Measurements from ENCODE around the gene GNG4.

DNA sequence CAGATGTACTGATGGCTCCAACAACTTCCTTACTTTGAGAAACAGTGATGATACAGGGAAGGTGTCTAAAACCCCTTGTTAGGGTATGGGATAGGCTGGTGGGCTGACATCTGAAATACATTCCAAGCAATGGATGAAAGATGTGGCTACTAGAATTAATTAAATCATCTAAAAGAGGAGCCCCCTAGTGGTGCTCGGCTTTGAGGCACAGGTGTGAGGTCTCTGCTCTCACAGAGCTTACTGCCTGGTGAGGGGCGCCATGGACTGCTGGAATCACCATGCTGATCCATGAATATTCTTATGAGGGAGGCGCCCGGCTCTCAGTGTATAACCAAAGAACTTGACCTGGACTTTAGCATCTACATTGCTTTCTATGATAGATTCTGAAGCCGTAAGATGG, 48.5 kb downstream of the GNG4 start:
- TF ChIP-seq HDAC2 (IDR thresholded peaks at IDR 0.05): no peak
- TF ChIP-seq EP300 (IDR thresholded peaks at IDR 0.05; ENCODE audit: borderline replicate concordance in 1 of 2, control insufficient read depth in 1 of 2, low read depth in 2 of 2, low read length in 2 of 2): no peak
- TF ChIP-seq, protein P1, sequence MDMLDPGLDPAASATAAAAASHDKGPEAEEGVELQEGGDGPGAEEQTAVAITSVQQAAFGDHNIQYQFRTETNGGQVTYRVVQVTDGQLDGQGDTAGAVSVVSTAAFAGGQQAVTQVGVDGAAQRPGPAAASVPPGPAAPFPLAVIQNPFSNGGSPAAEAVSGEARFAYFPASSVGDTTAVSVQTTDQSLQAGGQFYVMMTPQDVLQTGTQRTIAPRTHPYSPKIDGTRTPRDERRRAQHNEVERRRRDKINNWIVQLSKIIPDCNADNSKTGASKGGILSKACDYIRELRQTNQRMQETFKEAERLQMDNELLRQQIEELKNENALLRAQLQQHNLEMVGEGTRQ (IDR thresholded peaks at IDR 0.05; ENCODE audit: borderline replicate concordance, low read depth, low read length): no peak
- no peak for TF ChIP-seq ZBED1 (IDR thresholded peaks at IDR 0.05; ENCODE audit: borderline replicate concordance)
